ENCODE measurements around the gene SYAP1.

DNA sequence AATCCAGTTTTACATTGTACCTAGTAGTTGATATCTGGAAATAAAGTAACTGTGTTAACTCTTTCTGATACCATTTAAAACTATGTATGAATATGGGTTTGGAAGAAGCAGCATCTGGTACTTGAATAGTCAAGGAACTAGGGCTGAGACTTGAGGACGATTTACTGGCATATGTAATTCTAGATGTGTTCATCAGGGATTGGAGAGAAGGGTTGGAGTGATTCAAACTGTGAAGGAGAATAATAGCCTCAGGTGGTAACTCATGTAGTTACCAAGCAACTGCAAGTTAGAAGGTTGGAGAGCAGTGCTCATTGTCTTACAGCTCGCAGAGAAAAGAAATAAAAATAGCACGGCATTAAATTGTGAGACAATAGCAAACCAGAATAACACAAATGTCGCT is 37.3 kb downstream of the SYAP1 start:
- TF ChIP-seq CTCF (IDR thresholded peaks at IDR 0.05) (no peak), ZFX (IDR thresholded peaks at IDR 0.05; ENCODE audit: borderline replicate concordance) (no peak)

All from 22Rv1 (cell line).